ENCODE measurements around the gene ANKRD10. TPM values are rescaled to one million over a fixed set of nuclear protein-coding genes. Genes with fewer than 3 reads are reported as not detected.

ANKRD10 gene
- total RNA-seq = 83.1 and 94.1 TPM in 2 replicates
- 43.8 and 44.5 TPM in 2 replicates for polyA plus RNA-seq
- 21.4 and 27.7 TPM in 2 replicates for polyA plus RNA-seq (2011; cell fraction: cytosol; rRNA removed)
- 279 and 295 TPM in 2 replicates for polyA plus RNA-seq (2011; cell fraction: nucleus; rRNA removed)
- 43.9 and 50.4 TPM in 2 replicates for polyA plus RNA-seq (2012)
- 89.2 and 94.7 TPM in 2 replicates for polyA minus RNA-seq
- polyA minus RNA-seq (2011; cell fraction: cytosol; rRNA and poly(A)+ RNA removed) = 48.4 TPM
- polyA minus RNA-seq (2011; cell fraction: nucleus; rRNA and poly(A)+ RNA removed) = 230 and 241 TPM in 2 replicates
- Bru-seq, nascent RNA = percentile 95 among the genes with signal in this experiment
- BruChase-seq, experiment 1, labeled RNA remaining after a 6-hour chase = percentile 95 among the genes with signal in this experiment
- BruChase-seq, experiment 2, labeled RNA remaining after a 2-hour chase = percentile 99 among the genes with signal in this experiment
- long read RNA-seq, transcript ANKRD10-201 (6 exons, 2,495 nt) = major isoform, 15 of 49 reads
- long read RNA-seq, partial matches to known transcripts = 8 of 49 reads
- long read RNA-seq, other reads (novel, unspliced or antisense) = 23 of 49 reads

GRCh38 chr13:110915057-110915873 is at the start of gene ANKRD10:
TSS of gene ANKRD10 (minus strand) at chr13:110915069. CDS start at chr13:110914934, 135 bp downstream.
- no peaks in the 10 kb centered on the region for H3K9me1 ChIP-seq (replicated peaks; ENCODE audit: control insufficient read depth, extremely low read depth, insufficient read depth, low read length)
- peak; percentile 94 for FAIRE-seq
- TF ChIP-seq CTCF (IDR thresholded peaks at IDR 0.05; ENCODE audit: extremely low read depth in 1 of 2, insufficient read depth in 1 of 2, low read depth in 1 of 2, low read length in 2 of 2) = peak; percentile 86 to 90
- TF ChIP-seq FOS (IDR thresholded peaks at IDR 0.05; ENCODE audit: borderline replicate concordance, insufficient read depth, low read length) = no peak
- peak; percentile 46 for TF ChIP-seq POLR2A (IDR thresholded peaks at IDR 0.05; ENCODE audit: low read depth, low read length)
- peak; percentile 53 for TF ChIP-seq POLR2AphosphoS5 (IDR thresholded peaks at IDR 0.05; ENCODE audit: insufficient read depth, low read depth, low read length)
- DNase-seq (ENCODE audit: low read depth, low spot score) = peak; percentile 100
- peak within 1 kb of the TSS; percentile 90 for H3K9ac ChIP-seq (replicated peaks; ENCODE audit: extremely low read depth, insufficient read depth, low read length)
- peak within 1 kb of the TSS; percentile 75 to 99 (median 87) for H3K4me3 ChIP-seq (replicated peaks in 1 of 3; ENCODE audit: insufficient read depth in 1 of 3, low read depth in 1 of 3, low read length in 3 of 3)
- intact Hi-C loops (cut with micrococcal nuclease) (loop anchor here (1.0 to 5.0 kb wide), 11 partner anchors 29 to 788 kb away; no protein-coding TSS in a partner anchor), dilution Hi-C loops (cut with MboI; ENCODE audit: extremely low pct_ligation_motif_present, low sequenced_read_pairs) (no loop called here)
- POLR2A ChIA-PET = interaction anchor here (0.9 to 1.3 kb wide), 3 partner anchors 90 to 200 kb away, joined by 3 to 15 read pairs (median 3); no protein-coding TSS in a partner anchor
- no peaks in the 10 kb centered on the region for H3K27me3 ChIP-seq (ENCODE audit: control insufficient read depth in 2 of 2, insufficient read depth in 2 of 2, low read length in 2 of 2)
- peaks cover 20% of the 10 kb centered on the region for H3K4me1 ChIP-seq (ENCODE audit: control insufficient read depth, extremely low read depth, insufficient read depth, low read length)
- CTCF ChIA-PET = interaction anchor here (0.6 to 3.5 kb wide), 23 partner anchors 10 to 1529 kb away, joined by 3 to 29 read pairs (median 4); partner anchors contain the start of gene NAXD
- H3K27ac ChIP-seq (ENCODE audit: insufficient read depth, low read depth, low read length) = peak within 1 kb of the TSS; percentile 75
- no peaks in the 10 kb centered on the region for H3K36me3 ChIP-seq (ENCODE audit: control insufficient read depth in 2 of 2, extremely low read depth in 1 of 2, insufficient read depth in 2 of 2, low read length in 2 of 2)
- H2AFZ ChIP-seq (ENCODE audit: low read depth, low read length) = peak within 1 kb of the TSS; percentile 90
- BruUV-seq (replicated peaks) = no TSS peak
- H4K20me1 ChIP-seq (replicated peaks; ENCODE audit: control insufficient read depth, extremely low read depth, insufficient read depth, low read length) = peaks cover 11% of the 10 kb centered on the region
- H3K79me2 ChIP-seq (ENCODE audit: control insufficient read depth, insufficient read depth, low read length) = peaks cover 39% of the 10 kb centered on the region
- H3K9me3 ChIP-seq (replicated peaks; ENCODE audit: control insufficient read depth, insufficient read depth, low read length) = no peaks in the 10 kb centered on the region
- H3K4me2 ChIP-seq (ENCODE audit: insufficient read depth, low read length) = peak within 1 kb of the TSS; percentile 96

All from endothelial cell of umbilical vein (primary cell).